ENCODE measurements around the gene SND1.

DNA sequence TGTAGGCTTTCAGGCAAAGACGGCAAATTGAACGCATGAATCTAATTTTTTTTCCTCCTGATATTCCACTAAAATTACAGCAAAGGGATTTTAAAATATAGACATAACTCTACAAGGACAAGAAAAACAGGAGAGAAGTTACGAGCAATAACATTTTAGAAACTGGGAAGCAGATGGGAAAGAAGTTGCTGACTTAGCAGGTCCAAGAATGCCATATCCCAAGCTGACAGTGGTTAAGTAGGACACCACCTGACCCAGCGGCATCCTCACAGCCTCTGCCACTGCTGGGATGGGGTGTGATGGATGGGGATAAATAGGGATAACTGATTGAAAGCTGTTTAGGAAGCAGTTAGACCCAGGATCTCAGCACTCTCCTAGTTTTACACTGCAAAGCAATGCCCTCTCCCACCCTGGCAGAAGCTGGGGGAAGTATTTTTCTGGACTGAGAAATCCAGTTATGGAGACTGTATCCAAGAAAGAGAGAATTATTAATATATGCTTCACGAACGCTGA is 489.7 kb downstream of the SND1 start:
- TF ChIP-seq, protein P1, sequence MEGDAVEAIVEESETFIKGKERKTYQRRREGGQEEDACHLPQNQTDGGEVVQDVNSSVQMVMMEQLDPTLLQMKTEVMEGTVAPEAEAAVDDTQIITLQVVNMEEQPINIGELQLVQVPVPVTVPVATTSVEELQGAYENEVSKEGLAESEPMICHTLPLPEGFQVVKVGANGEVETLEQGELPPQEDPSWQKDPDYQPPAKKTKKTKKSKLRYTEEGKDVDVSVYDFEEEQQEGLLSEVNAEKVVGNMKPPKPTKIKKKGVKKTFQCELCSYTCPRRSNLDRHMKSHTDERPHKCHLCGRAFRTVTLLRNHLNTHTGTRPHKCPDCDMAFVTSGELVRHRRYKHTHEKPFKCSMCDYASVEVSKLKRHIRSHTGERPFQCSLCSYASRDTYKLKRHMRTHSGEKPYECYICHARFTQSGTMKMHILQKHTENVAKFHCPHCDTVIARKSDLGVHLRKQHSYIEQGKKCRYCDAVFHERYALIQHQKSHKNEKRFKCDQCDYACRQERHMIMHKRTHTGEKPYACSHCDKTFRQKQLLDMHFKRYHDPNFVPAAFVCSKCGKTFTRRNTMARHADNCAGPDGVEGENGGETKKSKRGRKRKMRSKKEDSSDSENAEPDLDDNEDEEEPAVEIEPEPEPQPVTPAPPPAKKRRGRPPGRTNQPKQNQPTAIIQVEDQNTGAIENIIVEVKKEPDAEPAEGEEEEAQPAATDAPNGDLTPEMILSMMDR (IDR thresholded peaks at IDR 0.05; ENCODE audit: extremely low read depth in 1 of 2, insufficient read depth in 1 of 2, low read depth in 1 of 2, low read length in 2 of 2): no peak
- TF ChIP-seq POLR2A (IDR thresholded peaks at IDR 0.05; ENCODE audit: low read depth, low read length): no peak
- no peak for TF ChIP-seq EZH2 (IDR thresholded peaks at IDR 0.05; ENCODE audit: borderline replicate concordance, low read depth, low read length, severe bottlenecking)
- TF ChIP-seq, protein P2, sequence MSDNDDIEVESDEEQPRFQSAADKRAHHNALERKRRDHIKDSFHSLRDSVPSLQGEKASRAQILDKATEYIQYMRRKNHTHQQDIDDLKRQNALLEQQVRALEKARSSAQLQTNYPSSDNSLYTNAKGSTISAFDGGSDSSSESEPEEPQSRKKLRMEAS (IDR thresholded peaks at IDR 0.05; ENCODE audit: insufficient read depth, insufficient read length): no peak
- no peak for TF ChIP-seq POLR2AphosphoS5 (IDR thresholded peaks at IDR 0.05; ENCODE audit: insufficient read depth, low read depth, low read length)
- TF ChIP-seq JUN (IDR thresholded peaks at IDR 0.05; ENCODE audit: borderline replicate concordance, insufficient read depth, insufficient read length, low read depth): no peak
- TF ChIP-seq MYC (IDR thresholded peaks at IDR 0.05; ENCODE audit: low read depth, low read length): no peak
- no peak for TF ChIP-seq GATA2 (IDR thresholded peaks at IDR 0.05; ENCODE audit: insufficient read depth, insufficient read length, low read depth, low read length)
- TF ChIP-seq FOS (IDR thresholded peaks at IDR 0.05; ENCODE audit: borderline replicate concordance, insufficient read depth, low read length): no peak

Measured in endothelial cell of umbilical vein (primary cell).